ENCODE measurements around the gene LRBA. TPM values are rescaled to one million over a fixed set of nuclear protein-coding genes. Genes with fewer than 3 reads are reported as not detected.
"Not testable (repeated sequence)": the region's sequence is repeated elsewhere in the genome, so short reads cannot be mapped to it uniquely, and the experiment has no call there.

Gene LRBA
- total and polyA plus RNA-seq, 8 donors: 43.3 to 62.5 (median 52.3) TPM

DNA sequence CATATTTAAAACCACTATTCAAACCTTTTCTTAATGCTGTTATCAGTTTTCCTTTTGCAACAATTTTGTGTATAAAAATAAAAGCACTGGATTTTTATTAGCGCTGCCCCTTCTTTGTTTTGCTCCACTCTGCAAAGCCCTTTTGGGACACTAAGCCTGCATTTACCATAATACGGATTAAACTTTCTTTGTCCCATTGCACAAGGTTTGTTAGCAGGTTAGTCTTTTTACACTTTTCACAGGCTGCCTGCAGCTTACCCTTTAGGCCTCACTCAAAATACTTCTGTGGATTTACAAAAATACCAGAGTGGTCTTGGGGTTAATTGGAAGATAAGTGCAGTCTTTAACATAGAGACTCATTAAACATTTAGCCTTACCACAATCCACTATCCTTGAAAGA, 468.8 kb downstream of the LRBA start:
- ATAC-seq: no peak
- TF ChIP-seq, protein P1, sequence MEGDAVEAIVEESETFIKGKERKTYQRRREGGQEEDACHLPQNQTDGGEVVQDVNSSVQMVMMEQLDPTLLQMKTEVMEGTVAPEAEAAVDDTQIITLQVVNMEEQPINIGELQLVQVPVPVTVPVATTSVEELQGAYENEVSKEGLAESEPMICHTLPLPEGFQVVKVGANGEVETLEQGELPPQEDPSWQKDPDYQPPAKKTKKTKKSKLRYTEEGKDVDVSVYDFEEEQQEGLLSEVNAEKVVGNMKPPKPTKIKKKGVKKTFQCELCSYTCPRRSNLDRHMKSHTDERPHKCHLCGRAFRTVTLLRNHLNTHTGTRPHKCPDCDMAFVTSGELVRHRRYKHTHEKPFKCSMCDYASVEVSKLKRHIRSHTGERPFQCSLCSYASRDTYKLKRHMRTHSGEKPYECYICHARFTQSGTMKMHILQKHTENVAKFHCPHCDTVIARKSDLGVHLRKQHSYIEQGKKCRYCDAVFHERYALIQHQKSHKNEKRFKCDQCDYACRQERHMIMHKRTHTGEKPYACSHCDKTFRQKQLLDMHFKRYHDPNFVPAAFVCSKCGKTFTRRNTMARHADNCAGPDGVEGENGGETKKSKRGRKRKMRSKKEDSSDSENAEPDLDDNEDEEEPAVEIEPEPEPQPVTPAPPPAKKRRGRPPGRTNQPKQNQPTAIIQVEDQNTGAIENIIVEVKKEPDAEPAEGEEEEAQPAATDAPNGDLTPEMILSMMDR (IDR thresholded peaks at IDR 0.05): no peak
- no peaks in the 10 kb centered on the region for H3K9me3 ChIP-seq
- intact Hi-C loops (cut with DNase I): no loop called here
- no peak overlapping the region for H3K27ac ChIP-seq
- H3K36me3 ChIP-seq: no peaks in the 10 kb centered on the region
- H3K4me1 ChIP-seq: no peaks in the 10 kb centered on the region
- DNase-seq: no peak
- H3K27me3 ChIP-seq: no peaks in the 10 kb centered on the region
- no peak overlapping the region for H3K4me3 ChIP-seq

DNA sequence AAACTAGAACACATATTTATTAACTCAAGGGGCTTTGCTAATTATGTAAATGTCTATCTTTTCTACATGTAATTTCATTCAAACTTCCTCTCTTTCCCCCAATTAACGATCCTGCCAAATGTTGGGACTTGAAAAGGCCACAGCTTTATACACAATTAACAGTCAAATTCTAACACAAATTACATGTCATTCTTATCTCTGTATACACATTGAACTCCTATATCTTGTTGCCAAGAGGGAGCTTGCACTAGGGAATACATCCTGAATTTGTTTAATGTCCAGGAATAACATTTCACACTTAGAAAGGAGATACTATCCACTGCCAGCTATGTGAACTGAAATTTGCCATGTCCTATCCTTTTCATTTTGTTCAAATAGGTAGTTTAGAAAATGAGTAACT, 472.0 kb downstream of the LRBA start:
- H3K4me3 ChIP-seq: no peak overlapping the region
- DNase-seq (peak in 1 of 4 donors; percentile 1), ATAC-seq (no peak)
- no peaks in the 10 kb centered on the region for H3K9me3 ChIP-seq
- H3K4me1 ChIP-seq: no peaks in the 10 kb centered on the region
- intact Hi-C loops (cut with DNase I): no loop called here
- H3K27ac ChIP-seq: no peak overlapping the region
- no peaks in the 10 kb centered on the region for H3K36me3 ChIP-seq
- no peaks in the 10 kb centered on the region for H3K27me3 ChIP-seq
- TF ChIP-seq, protein P1 (IDR thresholded peaks at IDR 0.05): no peak

- H3K9me3 ChIP-seq: peaks cover 0 to 3% of the 10 kb centered on the region in 2 donors
- H3K36me3 ChIP-seq: no peaks in the 10 kb centered on the region
- no peak overlapping the region for H3K4me3 ChIP-seq
- H3K4me1 ChIP-seq: no peaks in the 10 kb centered on the region
- TF ChIP-seq, protein P1 (IDR thresholded peaks at IDR 0.05): no peak
- DNase-seq (no peak), ATAC-seq (no peak)
- H3K27ac ChIP-seq: no peak overlapping the region
- H3K27me3 ChIP-seq: no peaks in the 10 kb centered on the region
- intact Hi-C loops (cut with DNase I): no loop called here
Observed at GRCh38 chr4:150541681-150542080, 473.4 kb downstream of the LRBA start.

DNA sequence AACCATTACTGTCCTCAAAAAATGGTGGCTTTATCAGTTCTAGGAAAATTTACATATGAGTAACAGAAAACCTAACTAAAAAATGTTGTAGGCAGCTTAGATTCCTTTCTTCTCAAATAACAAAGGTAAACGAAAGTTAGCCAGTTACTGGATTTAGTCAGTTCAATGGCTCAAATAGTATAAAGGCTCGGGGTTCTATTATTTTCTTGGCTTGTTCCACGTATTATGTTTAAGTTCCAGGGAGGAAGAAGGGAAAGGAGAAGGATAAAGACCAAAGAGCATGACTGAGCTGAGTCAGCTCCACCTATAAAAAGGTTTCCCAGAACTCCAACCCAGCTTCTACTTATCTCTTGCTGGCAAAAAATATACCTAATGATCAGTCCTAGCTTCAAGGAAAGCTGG, 474.1 kb downstream of the LRBA start:
- no peaks in the 10 kb centered on the region for H3K36me3 ChIP-seq
- DNase-seq: no peak
- no peak for ATAC-seq
- TF ChIP-seq, protein P1 (IDR thresholded peaks at IDR 0.05): no peak
- H3K27me3 ChIP-seq: no peaks in the 10 kb centered on the region
- intact Hi-C loops (cut with DNase I): no loop called here
- H3K27ac ChIP-seq: no peak overlapping the region
- peaks cover 0 to 3% of the 10 kb centered on the region in 2 donors for H3K9me3 ChIP-seq
- no peaks in the 10 kb centered on the region for H3K4me1 ChIP-seq
- H3K4me3 ChIP-seq: no peak overlapping the region

GRCh38 chr4:150540536-150540935, 474.5 kb downstream of the LRBA start:
- Histone ChIP-seq H3K4me1 (no peaks in the 10 kb centered on the region), H3K27ac (no peak overlapping the region), H3K36me3 (no peaks in the 10 kb centered on the region), H3K27me3 (no peaks in the 10 kb centered on the region), H3K4me3 (no peak overlapping the region), H3K9me3 (peaks cover 0 to 3% of the 10 kb centered on the region in 2 donors)
- TF ChIP-seq, protein P1 (IDR thresholded peaks at IDR 0.05): no peak
- intact Hi-C loops (cut with DNase I): no loop called here
- no peak for ATAC-seq
- no peak for DNase-seq

- H3K9me3 ChIP-seq; H3K4me1 ChIP-seq; intact Hi-C loops (cut with DNase I); H3K4me3 ChIP-seq; DNase-seq; H3K27me3 ChIP-seq; H3K27ac ChIP-seq; H3K36me3 ChIP-seq; ATAC-seq: not testable (repeated sequence)
Observed at GRCh38 chr4:150537911-150538310, 477.2 kb downstream of the LRBA start.
